Panc1 (cell line): ENCODE measurements around the gene NDUFS4. TPM values are rescaled to one million over a fixed set of nuclear protein-coding genes. Genes with fewer than 3 reads are reported as not detected.
"Not testable (repeated sequence)": the region's sequence is repeated elsewhere in the genome, so short reads cannot be mapped to it uniquely, and the experiment has no call there.

Experiments used
- ATAC-seq: fragments of 200-7000 bp; cut with Tn5 transposase; 2 replicates; pipeline ENCODE4 v1.9.1; 2020; ENCODE audit warnings: mild to moderate bottlenecking, moderate library complexity
- BruUV-seq: library from RNA; stranded (reverse); fragments of 400-500 nt; replicated peaks from 2 replicates; lab custom pipeline; 2021; lab: Mats Ljungman, UMichigan
- CTCF ChIA-PET: fragments of 300-600 bp; sonication (Branson Sonifier 250); formaldehyde crosslinking; loops from one replicate; lab custom pipeline; 2022; ENCODE audit warnings: antibody characterized with exemption; lab: Charles Lee
- POLR2A ChIA-PET: fragments of 300-600 bp; sonication (Branson Sonifier 250); formaldehyde crosslinking; loops from one replicate; lab custom pipeline; 2022; ENCODE audit warnings: antibody characterized with exemption; lab: Charles Lee
- DNase-seq: peaks from one replicate; pipeline ENCODE4 v3.0.0-alpha.2; 2010; ENCODE audit warnings: low read depth, low spot score
- H3K27ac ChIP-seq: 2 replicates; pipeline ENCODE4 v1.5.1; 2011; ENCODE audit warnings: mild to moderate bottlenecking, low read length, inconsistent platforms
- H3K27me3 ChIP-seq: fragments of 200-500 bp; sonication (Bioruptor generic); 2 replicates; pipeline ENCODE4 v1.6.0; 2014; ENCODE audit warnings: low read length, inconsistent platforms; ENCODE audit not compliant: control insufficient read depth, insufficient read depth
- H3K36me3 ChIP-seq: fragments of 200-500 bp; sonication (Bioruptor generic); 2 replicates; pipeline ENCODE4 v1.5.1; 2014; ENCODE audit warnings: inconsistent platforms, mild to moderate bottlenecking, low read length, moderate library complexity; ENCODE audit not compliant: control insufficient read depth, insufficient read depth
- H3K4me1 ChIP-seq: 2 replicates; pipeline ENCODE4 v1.5.1; 2011; ENCODE audit warnings: inconsistent platforms, mild to moderate bottlenecking, low read length, moderate library complexity; ENCODE audit not compliant: control insufficient read depth, insufficient read depth
- H3K4me3 ChIP-seq, 2 experiments: 2 replicates each; pipeline ENCODE4 v1.5.1; 2011 to 2012; ENCODE audit warnings: low read depth in 2 of 2, low read length in 2 of 2, mild to moderate bottlenecking in 2 of 2, inconsistent platforms in 1 of 2, moderate library complexity in 1 of 2
- H3K9me3 ChIP-seq: fragments of 200-500 bp; sonication (Bioruptor generic); 2 replicates; pipeline ENCODE4 v1.5.1; 2014; ENCODE audit warnings: low read depth, mild to moderate bottlenecking, inconsistent platforms, low read length, moderate library complexity; ENCODE audit not compliant: control insufficient read depth, insufficient read depth
- POLR2AphosphoS5 ChIP-seq: IDR thresholded peaks from 2 replicates; pipeline ENCODE4 v1.6.1; 2012; ENCODE audit warnings: mild to moderate bottlenecking, low read depth, low read length, moderate library complexity
- REST ChIP-seq, 2 experiments: IDR thresholded peaks; 2 replicates each; pipeline ENCODE4 v1.6.1; 2011 to 2012; ENCODE audit warnings: low read depth in 2 of 2, control low read depth in 1 of 2, low read length in 1 of 2, mild to moderate bottlenecking in 1 of 2, moderate library complexity in 1 of 2; ENCODE audit not compliant: insufficient read depth in 1 of 2
- SIN3A ChIP-seq: IDR thresholded peaks from 2 replicates; pipeline ENCODE4 v1.6.1; 2012; ENCODE audit warnings: low read depth, mild to moderate bottlenecking, low read length, moderate library complexity, borderline replicate concordance; ENCODE audit not compliant: insufficient read depth
- TCF7L2 ChIP-seq: IDR thresholded peaks from 2 replicates; pipeline ENCODE4 v1.6.1; 2011; ENCODE audit warnings: mild to moderate bottlenecking, low read depth, low read length, inconsistent platforms
- in situ Hi-C: cut with HindIII; loops from 2 replicates; pipeline ENCODE4 v1.10.0; 2016; ENCODE audit warnings: low sequenced_read_pairs, low pct_unique_long_range_greater_than_20kb
- intact Hi-C: fragments of 100-400 bp; cut with micrococcal nuclease; formaldehyde crosslinking; loops from one replicate; pipeline ENCODE4 v1.10.0; 2022; ENCODE audit not compliant: unreplicated experiment
- total RNA-seq: library from RNA; stranded (reverse); gene quantifications from one replicate; pipeline ENCODE4 v1.2.1, GENCODE V29; 2021; ENCODE audit not compliant: unreplicated experiment
- TF ChIP-seq, protein P1 (sequence below): fragments of 450-650 bp; IDR thresholded peaks from 2 replicates; pipeline ENCODE4 v1.5.1; 2017; ENCODE audit warnings: mild to moderate bottlenecking

NDUFS4 gene
- total RNA-seq, 1 experiment from 2014 or later, result 86.2 TPM

DNA sequence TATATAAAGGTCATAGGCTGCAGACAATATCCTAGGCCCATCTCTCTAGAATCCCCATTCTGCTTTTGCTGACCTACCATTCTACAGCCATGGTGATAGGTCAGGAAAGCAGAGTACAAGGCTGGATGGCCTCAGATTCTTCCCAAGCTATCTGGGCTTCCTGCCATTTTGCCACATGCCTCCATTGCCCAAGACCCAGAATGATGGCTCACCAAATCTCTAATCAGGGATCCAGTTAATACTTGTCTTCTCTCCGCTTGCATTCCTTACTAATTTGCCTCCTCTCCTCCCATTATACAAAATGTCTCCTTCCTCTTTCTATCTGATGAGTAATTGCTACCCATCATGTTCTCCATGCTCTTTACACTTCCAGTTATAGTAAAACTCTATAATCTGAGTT lies 22.7 kb upstream of the NDUFS4 start:
- ChIA-PET CTCF (no interaction called here), POLR2A (no interaction called here)
- BruUV-seq, result no TSS peak
- Histone ChIP-seq H3K4me1 (no peaks in the 10 kb centered on the region), H3K4me3 (no peak overlapping the region), H3K27me3 (peaks cover 3% of the 10 kb centered on the region), H3K27ac (no peak overlapping the region), H3K36me3 (no peaks in the 10 kb centered on the region), H3K9me3 (no peaks in the 10 kb centered on the region)
- in situ Hi-C loops (no loop called here), intact Hi-C loops (no loop called here)
- DNase-seq (no peak), ATAC-seq (no peak)
- TF ChIP-seq REST (IDR thresholded peaks at IDR 0.05; ENCODE audit: insufficient read depth in 1 of 2, low read depth in 2 of 2, low read length in 1 of 2) (no peak), POLR2AphosphoS5 (no peak), TCF7L2 (no peak), SIN3A (no peak)
- TF ChIP-seq, protein P1, sequence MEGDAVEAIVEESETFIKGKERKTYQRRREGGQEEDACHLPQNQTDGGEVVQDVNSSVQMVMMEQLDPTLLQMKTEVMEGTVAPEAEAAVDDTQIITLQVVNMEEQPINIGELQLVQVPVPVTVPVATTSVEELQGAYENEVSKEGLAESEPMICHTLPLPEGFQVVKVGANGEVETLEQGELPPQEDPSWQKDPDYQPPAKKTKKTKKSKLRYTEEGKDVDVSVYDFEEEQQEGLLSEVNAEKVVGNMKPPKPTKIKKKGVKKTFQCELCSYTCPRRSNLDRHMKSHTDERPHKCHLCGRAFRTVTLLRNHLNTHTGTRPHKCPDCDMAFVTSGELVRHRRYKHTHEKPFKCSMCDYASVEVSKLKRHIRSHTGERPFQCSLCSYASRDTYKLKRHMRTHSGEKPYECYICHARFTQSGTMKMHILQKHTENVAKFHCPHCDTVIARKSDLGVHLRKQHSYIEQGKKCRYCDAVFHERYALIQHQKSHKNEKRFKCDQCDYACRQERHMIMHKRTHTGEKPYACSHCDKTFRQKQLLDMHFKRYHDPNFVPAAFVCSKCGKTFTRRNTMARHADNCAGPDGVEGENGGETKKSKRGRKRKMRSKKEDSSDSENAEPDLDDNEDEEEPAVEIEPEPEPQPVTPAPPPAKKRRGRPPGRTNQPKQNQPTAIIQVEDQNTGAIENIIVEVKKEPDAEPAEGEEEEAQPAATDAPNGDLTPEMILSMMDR, result no peak

- DNase-seq, in situ Hi-C loops, H3K27ac ChIP-seq, intact Hi-C loops, CTCF ChIA-PET, H3K9me3 ChIP-seq, H3K36me3 ChIP-seq, H3K4me3 ChIP-seq, ATAC-seq, H3K4me1 ChIP-seq, POLR2A ChIA-PET, BruUV-seq, H3K27me3 ChIP-seq: not testable (repeated sequence)
Measured at GRCh38 chr5:53540739-53541138, 19.7 kb upstream of the NDUFS4 start.

DNA sequence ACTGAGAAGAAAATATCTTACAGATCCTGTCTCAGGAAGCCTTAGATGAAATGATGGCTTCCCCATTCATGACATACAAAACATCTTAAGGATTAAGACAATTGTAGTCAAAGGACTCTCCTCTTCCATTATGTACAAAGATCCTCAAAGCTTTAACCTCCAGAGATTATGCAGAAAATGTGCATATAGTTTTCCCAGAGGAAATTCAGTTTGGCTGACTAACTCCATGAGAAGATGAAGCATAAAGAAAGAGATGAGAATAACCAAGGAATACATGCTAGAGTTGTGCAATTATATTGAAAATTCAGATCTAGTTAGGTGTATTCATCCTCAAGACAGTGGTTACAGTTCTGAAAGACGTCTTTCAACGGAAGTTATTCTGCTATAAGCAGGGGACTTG lies 18.6 kb upstream of the NDUFS4 start:
- no peak for ATAC-seq
- H3K36me3 ChIP-seq, result no peaks in the 10 kb centered on the region
- in situ Hi-C loops (no loop called here), intact Hi-C loops (no loop called here)
- H3K27ac ChIP-seq, result no peak overlapping the region
- no peaks in the 10 kb centered on the region for H3K9me3 ChIP-seq
- POLR2A ChIA-PET, result interaction anchor here (0.6 kb wide), 1 partner anchor 14 kb away, joined by 3 read pairs; no protein-coding TSS in a partner anchor
- TF ChIP-seq POLR2AphosphoS5 (no peak), TCF7L2 (no peak), REST (IDR thresholded peaks at IDR 0.05; ENCODE audit: insufficient read depth in 1 of 2, low read depth in 2 of 2, low read length in 1 of 2) (no peak), SIN3A (no peak)
- TF ChIP-seq, protein P1, result no peak
- no peak for DNase-seq
- no TSS peak for BruUV-seq
- CTCF ChIA-PET, result no interaction called here
- no peak overlapping the region for H3K4me3 ChIP-seq
- H3K27me3 ChIP-seq, result peaks cover 3% of the 10 kb centered on the region
- no peaks in the 10 kb centered on the region for H3K4me1 ChIP-seq
